ENCODE data around the gene RFESD. TPM values are rescaled to one million over a fixed set of nuclear protein-coding genes. Genes with fewer than 3 reads are reported as not detected.
A peak's percentile ranks its signal among the peaks of the same experiment; 100 is the strongest.

Gene RFESD
- total and polyA plus RNA-seq, 10 of the 15 experiments (the other 5 are each of a cell fraction or from before 2014, with no cell fraction given): 1.9 to 14.7 (median 4.9) TPM

- TF ChIP-seq NR2C1 (IDR thresholded peaks at IDR 0.05) (no peak), ATF7 (IDR thresholded peaks at IDR 0.05; ENCODE audit: low read depth) (no peak), TCF7 (IDR thresholded peaks at IDR 0.05; ENCODE audit: borderline replicate concordance) (no peak), NR2F1 (conservative IDR thresholded peaks at IDR 0.05) (peak; percentile 55), ZNF622 (IDR thresholded peaks at IDR 0.05) (no peak), RUNX3 (IDR thresholded peaks at IDR 0.05; ENCODE audit: low read length) (peak; percentile 72), ZBTB33 (IDR thresholded peaks at IDR 0.05) (no peak; the same call in 1 of the 2 replicates), ETV6 (conservative IDR thresholded peaks at IDR 0.05 in 1 of 2, IDR thresholded peaks at IDR 0.05 in 1 of 2; ENCODE audit: borderline replicate concordance in 1 of 2, low read depth in 1 of 2) (no peak), ZZZ3 (IDR thresholded peaks at IDR 0.05; ENCODE audit: control insufficient read depth, insufficient read length, low read depth) (no peak), MXI1 (IDR thresholded peaks at IDR 0.05; ENCODE audit: low read depth, low read length) (peak; percentile 82; the same call in 1 of the 2 replicates), REST (IDR thresholded peaks at IDR 0.05; ENCODE audit: low read depth, low read length) (no peak), ZNF207 (IDR thresholded peaks at IDR 0.05; ENCODE audit: borderline replicate concordance) (peak; percentile 56; the same call in 1 of the 2 replicates), BCLAF1 (IDR thresholded peaks at IDR 0.05) (no peak), PKNOX1 (IDR thresholded peaks at IDR 0.05) (peak; percentile 40; the same call in 1 of the 2 replicates), MYC (IDR thresholded peaks at IDR 0.05; ENCODE audit: insufficient read depth, insufficient read length, insufficient replicate concordance, low read length, severe bottlenecking) (no peak), IRF5 (IDR thresholded peaks at IDR 0.05; ENCODE audit: borderline replicate concordance) (no peak), SMARCA5 (IDR thresholded peaks at IDR 0.05) (no peak)
Observed at GRCh38 chr5:95646569-95647431, at the start of gene RFESD (continued).

Measured in GM12878 (cell line).